MM.1S (cell line): ENCODE measurements around the gene P3H2.

ENCODE experiments used
- DNase-seq: peaks from one replicate; pipeline ENCODE4 v3.0.0-alpha.2; 2015
- H2AFZ ChIP-seq: fragments of 300-600 bp; sonication (generic); 2 replicates; pipeline ENCODE4 v1.6.0; 2016; ENCODE audit warnings: antibody characterized with exemption, low read length
- H3F3A ChIP-seq: fragments of 300-600 bp; sonication (generic); 2 replicates; pipeline ENCODE4 v1.6.1; 2016; ENCODE audit warnings: mild to moderate bottlenecking, antibody characterized with exemption, low read length, moderate library complexity, mixed read lengths; ENCODE audit not compliant: insufficient read depth
- H3K27ac ChIP-seq: fragments of 300-600 bp; sonication (generic); 2 replicates; pipeline ENCODE4 v1.5.1; 2016; ENCODE audit warnings: mild to moderate bottlenecking, low read length
- H3K27me3 ChIP-seq: fragments of 300-600 bp; sonication (generic); replicated peaks from 2 replicates; pipeline ENCODE4 v1.6.0; 2016; ENCODE audit warnings: low read length; ENCODE audit not compliant: insufficient read depth
- H3K36me3 ChIP-seq: fragments of 300-600 bp; sonication (generic); replicated peaks from 2 replicates; pipeline ENCODE4 v1.6.1; 2016; ENCODE audit warnings: mild to moderate bottlenecking, low read length, mixed read lengths; ENCODE audit not compliant: insufficient read depth
- H3K4me1 ChIP-seq: fragments of 300-600 bp; sonication (generic); 2 replicates; pipeline ENCODE4 v1.6.1; 2016; ENCODE audit warnings: low read length, mixed read lengths
- H3K4me2 ChIP-seq: fragments of 300-600 bp; sonication (generic); 2 replicates; pipeline ENCODE4 v1.6.0; 2016; ENCODE audit warnings: low read depth, low read length
- H3K4me3 ChIP-seq: fragments of 300-600 bp; sonication (generic); 2 replicates; pipeline ENCODE4 v1.5.1; 2016; ENCODE audit warnings: low read length, mixed read lengths
- H3K79me2 ChIP-seq: fragments of 300-600 bp; sonication (generic); 2 replicates; pipeline ENCODE4 v1.6.1; 2016; ENCODE audit warnings: mixed run types, low read length, mixed read lengths
- H3K9ac ChIP-seq: fragments of 300-600 bp; sonication (generic); 2 replicates; pipeline ENCODE4 v1.6.1; 2016; ENCODE audit warnings: low read length, mixed read lengths
- H3K9me2 ChIP-seq: fragments of 300-600 bp; sonication (generic); replicated peaks from 2 replicates; pipeline ENCODE4 v1.6.1; 2016; ENCODE audit warnings: mild to moderate bottlenecking, low read length, mixed read lengths; ENCODE audit not compliant: insufficient read depth
- H3K9me3 ChIP-seq: fragments of 300-600 bp; sonication (generic); replicated peaks from 2 replicates; pipeline ENCODE4 v1.6.1; 2016; ENCODE audit warnings: mild to moderate bottlenecking, low read length, mixed read lengths; ENCODE audit not compliant: insufficient read depth
- H4K20me1 ChIP-seq: fragments of 300-600 bp; sonication (generic); 2 replicates; pipeline ENCODE4 v1.6.1; 2016; ENCODE audit warnings: mild to moderate bottlenecking, low read length, moderate library complexity, mixed read lengths; ENCODE audit not compliant: insufficient read depth
- EZH2 ChIP-seq: fragments of 300-600 bp; sonication (generic); optimal IDR thresholded peaks from 2 replicates; pipeline ENCODE3; 2017; ENCODE audit warnings: low read depth, mild to moderate bottlenecking, antibody characterized with exemption, low read length, mixed read lengths
- EZH2phosphoT487 ChIP-seq: fragments of 300-600 bp; sonication (generic); IDR thresholded peaks from 2 replicates; pipeline ENCODE4 v1.6.1; 2018; ENCODE audit warnings: antibody characterized with exemption, low read length
- TF ChIP-seq, protein P1 (sequence below): fragments of 300-600 bp; sonication (generic); IDR thresholded peaks from 2 replicates; pipeline ENCODE4 v1.5.1; 2016; ENCODE audit warnings: antibody characterized with exemption, low read length, mixed read lengths

The P3H2 gene

DNA sequence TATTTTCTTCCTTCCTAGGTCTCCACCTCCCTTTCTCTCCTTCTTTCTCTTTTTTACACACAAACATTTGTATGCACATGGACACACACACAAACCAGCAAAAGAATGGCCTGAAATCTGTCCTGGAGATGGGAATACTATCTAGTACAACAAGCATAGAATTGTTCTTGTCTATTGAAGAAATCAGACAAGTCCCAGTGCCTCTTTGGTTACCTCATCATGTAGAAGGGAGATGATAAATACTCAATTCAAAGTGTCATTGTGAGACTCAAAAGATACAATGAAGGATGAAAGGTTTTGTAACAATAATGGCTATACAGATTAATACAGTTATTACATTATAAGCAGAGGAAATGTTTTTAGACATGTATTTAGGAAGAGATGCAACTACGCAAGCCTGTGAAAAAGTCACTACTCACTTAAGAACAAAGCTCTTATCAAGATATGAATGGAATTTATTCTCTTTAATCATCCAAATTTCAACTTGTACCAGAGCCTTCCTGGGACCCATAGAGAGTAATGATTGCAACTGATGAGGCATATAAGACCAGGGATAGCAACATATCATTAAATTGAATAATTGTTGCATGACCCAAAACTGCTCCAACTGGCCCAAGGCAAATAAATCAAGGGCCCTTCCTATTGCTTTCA is 43.2 kb downstream of the P3H2 start:
- no peaks in the 10 kb centered on the region for H3K36me3 ChIP-seq
- H2AFZ ChIP-seq, result no peak overlapping the region
- H3K4me2 ChIP-seq, result no peak overlapping the region
- no peaks in the 10 kb centered on the region for H3K9me2 ChIP-seq
- no peaks in the 10 kb centered on the region for H4K20me1 ChIP-seq
- TF ChIP-seq EZH2, result no peak
- no peak for TF ChIP-seq EZH2phosphoT487
- TF ChIP-seq, protein P1, sequence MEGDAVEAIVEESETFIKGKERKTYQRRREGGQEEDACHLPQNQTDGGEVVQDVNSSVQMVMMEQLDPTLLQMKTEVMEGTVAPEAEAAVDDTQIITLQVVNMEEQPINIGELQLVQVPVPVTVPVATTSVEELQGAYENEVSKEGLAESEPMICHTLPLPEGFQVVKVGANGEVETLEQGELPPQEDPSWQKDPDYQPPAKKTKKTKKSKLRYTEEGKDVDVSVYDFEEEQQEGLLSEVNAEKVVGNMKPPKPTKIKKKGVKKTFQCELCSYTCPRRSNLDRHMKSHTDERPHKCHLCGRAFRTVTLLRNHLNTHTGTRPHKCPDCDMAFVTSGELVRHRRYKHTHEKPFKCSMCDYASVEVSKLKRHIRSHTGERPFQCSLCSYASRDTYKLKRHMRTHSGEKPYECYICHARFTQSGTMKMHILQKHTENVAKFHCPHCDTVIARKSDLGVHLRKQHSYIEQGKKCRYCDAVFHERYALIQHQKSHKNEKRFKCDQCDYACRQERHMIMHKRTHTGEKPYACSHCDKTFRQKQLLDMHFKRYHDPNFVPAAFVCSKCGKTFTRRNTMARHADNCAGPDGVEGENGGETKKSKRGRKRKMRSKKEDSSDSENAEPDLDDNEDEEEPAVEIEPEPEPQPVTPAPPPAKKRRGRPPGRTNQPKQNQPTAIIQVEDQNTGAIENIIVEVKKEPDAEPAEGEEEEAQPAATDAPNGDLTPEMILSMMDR, result no peak
- H3F3A ChIP-seq, result no peaks in the 10 kb centered on the region
- H3K4me3 ChIP-seq, result no peak overlapping the region
- no peak overlapping the region for H3K9ac ChIP-seq
- H3K9me3 ChIP-seq, result no peaks in the 10 kb centered on the region
- no peak overlapping the region for H3K27ac ChIP-seq
- H3K79me2 ChIP-seq, result no peaks in the 10 kb centered on the region
- no peaks in the 10 kb centered on the region for H3K27me3 ChIP-seq
- H3K4me1 ChIP-seq, result no peaks in the 10 kb centered on the region
- DNase-seq, result no peak

DNA sequence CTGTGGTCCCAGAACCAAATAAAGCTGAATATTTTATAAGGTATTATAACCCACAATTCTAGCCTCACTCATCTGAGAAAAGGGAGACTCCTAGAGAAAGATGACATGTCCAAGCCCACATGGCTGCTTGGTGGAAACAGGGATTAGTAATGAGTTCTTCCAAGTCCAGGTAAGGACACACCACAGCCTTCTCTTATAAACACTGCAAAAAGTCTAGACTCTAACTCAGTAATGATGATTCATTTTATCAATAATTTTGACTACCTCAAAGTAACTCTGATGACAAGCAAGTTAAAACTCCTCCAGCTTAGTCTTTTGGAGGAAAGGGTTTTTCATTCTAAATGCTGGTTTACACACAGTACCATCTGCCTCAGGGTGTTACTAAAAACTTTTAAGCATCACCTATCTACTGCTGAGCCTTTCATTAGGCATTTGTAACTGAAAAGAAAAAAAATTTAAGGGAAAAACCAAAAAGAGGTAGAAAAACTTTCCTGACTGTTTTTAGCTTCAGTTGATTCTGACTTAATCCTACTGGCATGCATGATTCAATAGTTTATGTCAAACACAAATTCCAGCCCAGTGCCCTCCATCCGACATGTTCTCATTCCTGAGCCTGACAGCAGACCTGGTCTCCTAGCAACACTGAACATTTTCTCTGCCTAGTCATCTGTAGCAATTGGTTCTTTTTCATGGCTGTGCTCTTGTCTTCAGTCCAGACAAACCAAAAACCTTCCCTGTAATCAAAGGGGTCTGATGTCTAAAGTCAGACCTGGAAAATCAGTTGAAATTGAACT is 43.9 kb downstream of the P3H2 start:
- H3K27ac ChIP-seq, result no peak overlapping the region

DNA sequence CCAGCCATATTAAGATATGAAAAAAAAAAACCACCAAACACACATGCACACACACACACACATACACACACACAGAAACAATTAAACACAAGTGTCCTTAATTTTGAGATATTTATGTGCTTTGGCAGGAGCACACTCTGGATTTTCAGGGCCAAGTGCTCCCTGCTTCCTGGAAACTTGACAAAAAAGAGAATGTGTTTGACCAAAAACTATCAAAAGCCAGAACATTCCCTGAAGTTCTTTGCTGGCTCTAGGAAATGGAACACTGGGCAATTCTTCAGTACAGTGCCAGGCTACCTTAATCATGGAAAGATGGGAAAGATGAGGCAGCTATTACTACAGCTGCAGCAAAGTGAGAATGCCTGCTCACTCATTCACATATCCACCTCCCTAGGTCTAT is 44.6 kb downstream of the P3H2 start:
- Histone ChIP-seq H3K4me3 (no peak overlapping the region), H3K27me3 (no peaks in the 10 kb centered on the region), H3F3A (no peaks in the 10 kb centered on the region), H3K9me2 (no peaks in the 10 kb centered on the region), H3K9ac (no peak overlapping the region), H2AFZ (no peak overlapping the region), H3K27ac (no peak overlapping the region), H3K4me2 (no peak overlapping the region), H3K36me3 (no peaks in the 10 kb centered on the region), H3K4me1 (no peaks in the 10 kb centered on the region), H4K20me1 (no peaks in the 10 kb centered on the region), H3K79me2 (no peaks in the 10 kb centered on the region), H3K9me3 (no peaks in the 10 kb centered on the region)
- no peak for DNase-seq
- TF ChIP-seq, protein P1, result no peak
- TF ChIP-seq EZH2phosphoT487 (no peak), EZH2 (no peak)

More for the DNA sequence above, 43.9 kb downstream of the P3H2 start:
- DNase-seq, result no peak
- no peaks in the 10 kb centered on the region for H3K79me2 ChIP-seq
- no peaks in the 10 kb centered on the region for H3K36me3 ChIP-seq
- H3K4me2 ChIP-seq, result no peak overlapping the region
- no peaks in the 10 kb centered on the region for H3K27me3 ChIP-seq
- no peak overlapping the region for H2AFZ ChIP-seq
- H3F3A ChIP-seq, result no peaks in the 10 kb centered on the region
- no peaks in the 10 kb centered on the region for H3K4me1 ChIP-seq
- TF ChIP-seq EZH2 (no peak), EZH2phosphoT487 (no peak)
- TF ChIP-seq, protein P1, result no peak
- H3K9ac ChIP-seq, result no peak overlapping the region
- no peak overlapping the region for H3K4me3 ChIP-seq
- no peaks in the 10 kb centered on the region for H3K9me2 ChIP-seq
- no peaks in the 10 kb centered on the region for H4K20me1 ChIP-seq
- H3K9me3 ChIP-seq, result no peaks in the 10 kb centered on the region
